H9 (cell line): ENCODE results near the gene MCM10. TPM values are rescaled to one million over a fixed set of nuclear protein-coding genes. Genes with fewer than 3 reads are reported as not detected.

Experiments
- DNase-seq: peaks from one replicate; pipeline ENCODE4 v3.0.0-alpha.2; 2017
- H2AFZ ChIP-seq: one replicate; pipeline ENCODE4 v1.6.1; 2013; ENCODE audit warnings: mild to moderate bottlenecking, low read length, control low read depth, moderate library complexity
- H2AK5ac ChIP-seq: 2 replicates; pipeline ENCODE4 v1.6.1; 2013; ENCODE audit warnings: low read length, control low read depth, mixed read lengths; ENCODE audit not compliant: insufficient read length
- H2BK120ac ChIP-seq: one replicate; pipeline ENCODE4 v1.6.1; 2013; ENCODE audit warnings: low read depth, mild to moderate bottlenecking, low read length, control low read depth, inconsistent platforms; ENCODE audit not compliant: poor library complexity, severe bottlenecking
- H2BK12ac ChIP-seq: 2 replicates; pipeline ENCODE4 v1.6.1; 2013; ENCODE audit warnings: low read length, control low read depth, mixed read lengths, low read depth; ENCODE audit not compliant: insufficient read length
- H2BK15ac ChIP-seq: 2 replicates; pipeline ENCODE4 v1.6.1; 2013; ENCODE audit warnings: low read depth, low read length, control low read depth
- H2BK20ac ChIP-seq: one replicate; pipeline ENCODE4 v1.6.1; 2013; ENCODE audit warnings: low read depth, mild to moderate bottlenecking, low read length, control low read depth, inconsistent platforms; ENCODE audit not compliant: poor library complexity, severe bottlenecking
- H2BK5ac ChIP-seq: 2 replicates; pipeline ENCODE4 v1.6.1; 2013; ENCODE audit warnings: low read length, control low read depth, mixed read lengths; ENCODE audit not compliant: insufficient read length
- H3K14ac ChIP-seq: 2 replicates; pipeline ENCODE4 v1.6.1; 2013; ENCODE audit warnings: low read length, control low read depth; ENCODE audit not compliant: insufficient read depth
- H3K18ac ChIP-seq: 2 replicates; pipeline ENCODE4 v1.6.1; 2013; ENCODE audit warnings: low read depth, mild to moderate bottlenecking, mixed read lengths, low read length, control low read depth; ENCODE audit not compliant: insufficient read length
- H3K23ac ChIP-seq: 2 replicates; pipeline ENCODE4 v1.6.1; 2013; ENCODE audit warnings: low read length, control low read depth, mixed read lengths, low read depth; ENCODE audit not compliant: insufficient read length
- H3K23me2 ChIP-seq: 2 replicates; pipeline ENCODE4 v1.6.1; 2013; ENCODE audit warnings: low read depth, mild to moderate bottlenecking, mixed read lengths, low read length, control low read depth; ENCODE audit not compliant: insufficient read length, poor library complexity, severe bottlenecking
- H3K27ac ChIP-seq: 2 replicates; pipeline ENCODE4 v1.5.1; 2013; ENCODE audit warnings: low read length, control low read depth, mixed read lengths, low read depth; ENCODE audit not compliant: insufficient read length
- H3K27me3 ChIP-seq: 2 replicates; pipeline ENCODE4 v1.6.1; 2013; ENCODE audit warnings: low read length, control low read depth, inconsistent platforms; ENCODE audit not compliant: insufficient read depth
- H3K4ac ChIP-seq: 2 replicates; pipeline ENCODE4 v1.6.1; 2013; ENCODE audit warnings: low read depth, mild to moderate bottlenecking, control low read depth, inconsistent platforms, low read length, moderate library complexity
- H3K4me1 ChIP-seq: 2 replicates; pipeline ENCODE4 v1.6.1; 2013; ENCODE audit warnings: low read length, control low read depth, inconsistent platforms; ENCODE audit not compliant: insufficient read depth
- H3K4me2 ChIP-seq: 2 replicates; pipeline ENCODE4 v1.6.1; 2013; ENCODE audit warnings: low read length, control low read depth, mixed read lengths; ENCODE audit not compliant: insufficient read length, insufficient read depth
- H3K56ac ChIP-seq: 2 replicates; pipeline ENCODE4 v1.6.1; 2013; ENCODE audit warnings: low read depth, mild to moderate bottlenecking, mixed read lengths, low read length, control low read depth; ENCODE audit not compliant: insufficient read length
- H3K79me1 ChIP-seq: 2 replicates; pipeline ENCODE4 v1.6.1; 2013; ENCODE audit warnings: low read depth, mild to moderate bottlenecking, moderate library complexity, low read length, control low read depth, inconsistent platforms; ENCODE audit not compliant: insufficient read depth, poor library complexity, severe bottlenecking
- H3K79me2 ChIP-seq: 2 replicates; pipeline ENCODE4 v1.6.1; 2013; ENCODE audit warnings: low read length, control low read depth, inconsistent platforms; ENCODE audit not compliant: insufficient read depth
- H3K9ac ChIP-seq: 2 replicates; pipeline ENCODE4 v1.6.1; 2013; ENCODE audit warnings: low read length, control low read depth, mixed read lengths; ENCODE audit not compliant: insufficient read length; ENCODE audit errors: extremely low read depth
- H3K9me3 ChIP-seq: one replicate; pipeline ENCODE4 v1.6.1; 2013; ENCODE audit warnings: low read depth, low read length, inconsistent platforms; ENCODE audit not compliant: control insufficient read depth
- H3T11ph ChIP-seq: one replicate; pipeline ENCODE4 v1.6.1; 2013; ENCODE audit warnings: mild to moderate bottlenecking, low read length, control low read depth, inconsistent platforms
- H4K20me1 ChIP-seq: one replicate; pipeline ENCODE4 v1.6.1; 2013; ENCODE audit not compliant: control insufficient read depth, insufficient read length, insufficient read depth
- H4K5ac ChIP-seq: 2 replicates; pipeline ENCODE4 v1.6.1; 2013; ENCODE audit warnings: low read depth, mild to moderate bottlenecking, mixed read lengths, low read length, control low read depth; ENCODE audit not compliant: insufficient read length
- H4K8ac ChIP-seq: replicated peaks from 2 replicates; pipeline ENCODE4 v1.6.1; 2013; ENCODE audit warnings: low read length, control low read depth, mixed read lengths, low read depth; ENCODE audit not compliant: insufficient read length
- H4K91ac ChIP-seq: 2 replicates; pipeline ENCODE4 v1.6.1; 2013; ENCODE audit warnings: low read depth, mild to moderate bottlenecking, moderate library complexity, mixed read lengths, low read length, control low read depth; ENCODE audit not compliant: insufficient read length
- H3K27ac Mint-ChIP-seq, 3 experiments: 2 replicates in 2 of 3; 3 replicates in 1 of 3; pipeline ENCODE4 v1.8.0; 2020 to 2021; ENCODE audit warnings: mixed read lengths in 3 of 3, mild to moderate bottlenecking in 1 of 3, moderate library complexity in 1 of 3
- H3K27me3 Mint-ChIP-seq: 2 replicates; pipeline ENCODE4 v1.8.0; 2021; ENCODE audit warnings: low read depth, mild to moderate bottlenecking, moderate library complexity, mixed read lengths
- H3K36me3 Mint-ChIP-seq, 3 experiments: 2 replicates in 2 of 3; 3 replicates in 1 of 3; pipeline ENCODE4 v1.8.0; 2020 to 2021; ENCODE audit warnings: low read depth in 3 of 3, mixed read lengths in 3 of 3; ENCODE audit not compliant: insufficient read depth in 1 of 3
- H3K4me1 Mint-ChIP-seq, 2 experiments: 2 replicates each; pipeline ENCODE4 v1.8.0; 2020; ENCODE audit warnings: mixed read lengths in 2 of 2
- H3K4me3 Mint-ChIP-seq, 2 experiments: 2 replicates in 1 of 2; 3 replicates in 1 of 2; pipeline ENCODE4 v1.8.0; 2020 to 2021; ENCODE audit warnings: mild to moderate bottlenecking in 2 of 2, mixed read lengths in 2 of 2, moderate library complexity in 1 of 2
- H3K9me3 Mint-ChIP-seq, 2 experiments: 2 replicates in 1 of 2; 3 replicates in 1 of 2; pipeline ENCODE4 v1.8.0; 2020; ENCODE audit warnings: mild to moderate bottlenecking in 2 of 2, mixed read lengths in 2 of 2, moderate library complexity in 1 of 2
- WGBS: extraction: QIAGEN DNeasy Blood & Tissue Kit; methylation state at CpG from one replicate; pipeline ENCODE4 v1.1.7; 2013; ENCODE audit warnings: missing lambda C conversion rate, low lambda C conversion rate, mixed read lengths; ENCODE audit not compliant: insufficient read length; ENCODE audit errors: extremely low coverage; 5-methylcytosine and 5-hydroxymethylcytosine counted together
- total RNA-seq: library from RNA; stranded (reverse); gene quantifications from 2 replicates; pipeline ENCODE4 v1.2.1, GENCODE V29; 2021
- TF ChIP-seq, protein P1 (sequence below): fragments of 200-600 bp; sonication (generic); conservative IDR thresholded peaks from 3 replicates; pipeline ENCODE4 v1.8.0; 2021; ENCODE audit warnings: antibody characterized with exemption, mild to moderate bottlenecking

Gene MCM10
- total RNA-seq, 1 experiment from 2014 or later, result 67.4 TPM

DNA sequence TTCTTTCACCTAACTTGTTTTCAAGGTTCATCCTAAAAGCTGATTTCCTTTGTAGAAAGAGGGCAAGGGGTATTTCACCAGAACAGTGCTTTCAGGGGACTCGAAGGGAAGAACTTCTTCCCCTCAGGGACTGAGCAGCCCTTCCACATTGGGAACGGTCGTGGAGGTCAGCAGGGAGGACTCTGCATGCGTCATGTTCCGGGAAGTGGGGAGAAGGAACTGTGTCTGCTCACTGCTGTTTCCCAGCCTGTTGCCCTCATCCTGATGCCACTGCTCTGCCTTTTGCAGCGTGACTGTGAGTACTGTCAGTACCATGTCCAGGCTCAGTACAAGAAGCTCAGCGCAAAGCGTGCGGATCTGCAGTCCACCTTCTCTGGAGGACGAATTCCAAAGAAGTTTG lies 27.2 kb downstream of the MCM10 start:
- Histone ChIP-seq H3K79me2 (no peaks in the 10 kb centered on the region), H3K9ac (no peak overlapping the region), H4K5ac (no peak overlapping the region), H3K9me3 (no peaks in the 10 kb centered on the region), H3K79me1 (no peaks in the 10 kb centered on the region), H4K8ac (no peak overlapping the region), H3K23me2 (no peaks in the 10 kb centered on the region), H3K4me1 (no peaks in the 10 kb centered on the region), H4K91ac (no peak overlapping the region), H3K27ac (no peak overlapping the region), H2BK20ac (no peak overlapping the region), H2BK15ac (no peak overlapping the region), H3T11ph (no peak overlapping the region), H2BK120ac (no peak overlapping the region), H3K14ac (no peak overlapping the region), H3K18ac (no peak overlapping the region), H3K23ac (no peak overlapping the region), H4K20me1 (no peaks in the 10 kb centered on the region), H3K56ac (no peak overlapping the region), H2BK12ac (no peak overlapping the region), H2BK5ac (no peak overlapping the region), H3K4me2 (no peak overlapping the region), H3K27me3 (no peaks in the 10 kb centered on the region), H2AFZ (no peak overlapping the region), H3K4ac (no peak overlapping the region), H2AK5ac (no peak overlapping the region)
- WGBS, result no CpG with 5 or more reads among the region's 10 CpGs
- Mint-ChIP-seq H3K4me1 (no peaks in the 10 kb centered on the region), H3K27me3 (no peaks in the 10 kb centered on the region), H3K4me3 (no peak overlapping the region), H3K36me3 (peaks cover 68 to 92% (median 86%) of the 10 kb centered on the region in 3 experiments), H3K9me3 (peaks cover 2 to 5% of the 10 kb centered on the region in 2 experiments; a peak in 4 of 5 replicates), H3K27ac (peak overlapping the region in 2 of 3 experiments; percentile 51 to 62; a peak in 2 of 7 replicates)
- no peak for DNase-seq
- TF ChIP-seq, protein P1, sequence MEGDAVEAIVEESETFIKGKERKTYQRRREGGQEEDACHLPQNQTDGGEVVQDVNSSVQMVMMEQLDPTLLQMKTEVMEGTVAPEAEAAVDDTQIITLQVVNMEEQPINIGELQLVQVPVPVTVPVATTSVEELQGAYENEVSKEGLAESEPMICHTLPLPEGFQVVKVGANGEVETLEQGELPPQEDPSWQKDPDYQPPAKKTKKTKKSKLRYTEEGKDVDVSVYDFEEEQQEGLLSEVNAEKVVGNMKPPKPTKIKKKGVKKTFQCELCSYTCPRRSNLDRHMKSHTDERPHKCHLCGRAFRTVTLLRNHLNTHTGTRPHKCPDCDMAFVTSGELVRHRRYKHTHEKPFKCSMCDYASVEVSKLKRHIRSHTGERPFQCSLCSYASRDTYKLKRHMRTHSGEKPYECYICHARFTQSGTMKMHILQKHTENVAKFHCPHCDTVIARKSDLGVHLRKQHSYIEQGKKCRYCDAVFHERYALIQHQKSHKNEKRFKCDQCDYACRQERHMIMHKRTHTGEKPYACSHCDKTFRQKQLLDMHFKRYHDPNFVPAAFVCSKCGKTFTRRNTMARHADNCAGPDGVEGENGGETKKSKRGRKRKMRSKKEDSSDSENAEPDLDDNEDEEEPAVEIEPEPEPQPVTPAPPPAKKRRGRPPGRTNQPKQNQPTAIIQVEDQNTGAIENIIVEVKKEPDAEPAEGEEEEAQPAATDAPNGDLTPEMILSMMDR, result no peak
